HFFc6 (cell line): ENCODE results near the gene ETFDH. TPM values are rescaled to one million over a fixed set of nuclear protein-coding genes. Genes with fewer than 3 reads are reported as not detected.

Experiments used
- DNase-seq: peaks from one replicate; pipeline ENCODE4 v3.0.0-alpha.2; 2018
- H3K27ac Mint-ChIP-seq: 2 replicates; pipeline ENCODE4 v1.8.0; 2020; ENCODE audit warnings: mild to moderate bottlenecking, mixed read lengths
- H3K27me3 Mint-ChIP-seq: 2 replicates; pipeline ENCODE4 v1.8.0; 2021; ENCODE audit warnings: mild to moderate bottlenecking, moderate library complexity, mixed read lengths; ENCODE audit not compliant: insufficient read depth
- H3K36me3 Mint-ChIP-seq: 2 replicates; pipeline ENCODE4 v1.8.0; 2021; ENCODE audit warnings: low read depth, mixed read lengths
- H3K4me1 Mint-ChIP-seq: 2 replicates; pipeline ENCODE4 v1.8.0; 2020; ENCODE audit warnings: low read depth, mixed read lengths
- H3K4me3 Mint-ChIP-seq: 2 replicates; pipeline ENCODE4 v1.8.0; 2020; ENCODE audit warnings: mild to moderate bottlenecking, moderate library complexity, mixed read lengths
- H3K9me3 Mint-ChIP-seq: 2 replicates; pipeline ENCODE4 v1.8.0; 2020; ENCODE audit warnings: mild to moderate bottlenecking, mixed read lengths
- total RNA-seq, 6 experiments: library from RNA; stranded (reverse); fragmentation: NEBNext Ultra II Directional; extraction: Animal tissue kit (Norgen Biotek cat#: 25700); gene quantifications; 2 replicates in 1 of 6; 3 replicates in 5 of 6; pipeline ENCODE4 v1.2.3, GENCODE V29; 2021
- TF ChIP-seq, protein P1 (sequence below): fragments of 200-600 bp; sonication (generic); IDR thresholded peaks from 2 replicates; pipeline ENCODE4 v1.5.0; 2021; ENCODE audit warnings: antibody characterized with exemption, mild to moderate bottlenecking

The ETFDH gene
- total RNA-seq, 6 experiments from 2014 or later: 18.3 to 23.3 (median 21.8) TPM

- H3K36me3 Mint-ChIP-seq: peaks cover 17% of the 10 kb centered on the region
- H3K4me1 Mint-ChIP-seq: peaks cover 22% of the 10 kb centered on the region
- no peak for DNase-seq
- peak overlapping the region; percentile 11; the same call in 1 of the 2 replicates for H3K27ac Mint-ChIP-seq
- TF ChIP-seq, protein P1, sequence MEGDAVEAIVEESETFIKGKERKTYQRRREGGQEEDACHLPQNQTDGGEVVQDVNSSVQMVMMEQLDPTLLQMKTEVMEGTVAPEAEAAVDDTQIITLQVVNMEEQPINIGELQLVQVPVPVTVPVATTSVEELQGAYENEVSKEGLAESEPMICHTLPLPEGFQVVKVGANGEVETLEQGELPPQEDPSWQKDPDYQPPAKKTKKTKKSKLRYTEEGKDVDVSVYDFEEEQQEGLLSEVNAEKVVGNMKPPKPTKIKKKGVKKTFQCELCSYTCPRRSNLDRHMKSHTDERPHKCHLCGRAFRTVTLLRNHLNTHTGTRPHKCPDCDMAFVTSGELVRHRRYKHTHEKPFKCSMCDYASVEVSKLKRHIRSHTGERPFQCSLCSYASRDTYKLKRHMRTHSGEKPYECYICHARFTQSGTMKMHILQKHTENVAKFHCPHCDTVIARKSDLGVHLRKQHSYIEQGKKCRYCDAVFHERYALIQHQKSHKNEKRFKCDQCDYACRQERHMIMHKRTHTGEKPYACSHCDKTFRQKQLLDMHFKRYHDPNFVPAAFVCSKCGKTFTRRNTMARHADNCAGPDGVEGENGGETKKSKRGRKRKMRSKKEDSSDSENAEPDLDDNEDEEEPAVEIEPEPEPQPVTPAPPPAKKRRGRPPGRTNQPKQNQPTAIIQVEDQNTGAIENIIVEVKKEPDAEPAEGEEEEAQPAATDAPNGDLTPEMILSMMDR: no peak
- H3K27me3 Mint-ChIP-seq: peaks cover 5% of the 10 kb centered on the region; the same call in 1 of the 2 replicates
- H3K4me3 Mint-ChIP-seq: no peak overlapping the region
- no peaks in the 10 kb centered on the region for H3K9me3 Mint-ChIP-seq
These were observed 2.8 kb upstream of the ETFDH start for GRCh38 chr4:158669310-158669709.

GRCh38 chr4:158670975-158671664 lies 976 bp upstream of the ETFDH start:
- Mint-ChIP-seq H3K4me3 (peak overlapping the region; percentile 88), H3K4me1 (peaks cover 22% of the 10 kb centered on the region), H3K27ac (peak overlapping the region; percentile 93), H3K27me3 (peaks cover 5% of the 10 kb centered on the region; the same call in 1 of the 2 replicates), H3K36me3 (peaks cover 8% of the 10 kb centered on the region), H3K9me3 (no peaks in the 10 kb centered on the region)
- TF ChIP-seq, protein P1: no peak
- peak; percentile 78 for DNase-seq

- no peaks in the 10 kb centered on the region for H3K9me3 Mint-ChIP-seq
- TF ChIP-seq, protein P1: no peak
These were observed 506 bp upstream of the ETFDH start, which contains the start of gene C4orf46 for GRCh38 chr4:158671665-158671914. TSS of gene C4orf46 (minus strand) at chr4:158671887. CDS start at chr4:158671801, 86 bp downstream.

GRCh38 chr4:158673633-158674032 lies 1.5 kb downstream of the ETFDH start:
- Mint-ChIP-seq H3K27me3 (peaks cover 5% of the 10 kb centered on the region; the same call in 1 of the 2 replicates), H3K36me3 (no peaks in the 10 kb centered on the region), H3K4me3 (no peak overlapping the region), H3K4me1 (peaks cover 16% of the 10 kb centered on the region), H3K9me3 (no peaks in the 10 kb centered on the region), H3K27ac (no peak overlapping the region)
- DNase-seq: no peak
- TF ChIP-seq, protein P1: no peak

More at GRCh38 chr4:158671665-158671914, 506 bp upstream of the ETFDH start, which contains the start of gene C4orf46:
- Mint-ChIP-seq H3K4me3 (peak within 1 kb of the TSS; percentile 88), H3K27ac (peak within 1 kb of the TSS; percentile 93), H3K27me3 (peaks cover 5% of the 10 kb centered on the region; the same call in 1 of the 2 replicates), H3K36me3 (peaks cover 4% of the 10 kb centered on the region), H3K4me1 (peaks cover 22% of the 10 kb centered on the region)
- DNase-seq: no peak

DNA sequence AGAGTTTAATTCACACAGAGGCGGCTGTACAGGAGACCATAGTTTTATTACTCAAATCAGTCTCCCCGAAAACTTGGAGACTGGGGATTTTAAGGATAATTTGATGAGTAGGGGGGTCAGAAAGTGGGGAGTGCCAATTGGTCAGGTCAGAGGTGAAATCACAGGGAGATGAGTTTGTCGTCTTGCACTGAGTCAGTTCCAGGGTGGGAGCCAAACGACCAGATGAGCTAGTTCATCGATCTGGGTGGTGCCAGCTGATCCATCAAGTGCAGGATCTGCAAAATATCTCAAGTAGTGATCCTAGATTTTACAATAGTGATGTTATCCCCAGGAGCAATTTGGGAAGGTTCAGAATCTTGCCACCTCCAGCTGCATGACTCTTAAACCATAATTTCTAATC lies 4.0 kb downstream of the ETFDH start:
- Mint-ChIP-seq H3K27me3 (peaks cover 5% of the 10 kb centered on the region; the same call in 1 of the 2 replicates), H3K36me3 (peaks cover 4% of the 10 kb centered on the region; the same call in 1 of the 2 replicates), H3K4me3 (no peak overlapping the region), H3K4me1 (peaks cover 6% of the 10 kb centered on the region), H3K9me3 (no peaks in the 10 kb centered on the region), H3K27ac (no peak overlapping the region)
- TF ChIP-seq, protein P1: no peak
- DNase-seq: no peak
